ENCODE measurements around the gene NCS1.

Gene NCS1

DNA sequence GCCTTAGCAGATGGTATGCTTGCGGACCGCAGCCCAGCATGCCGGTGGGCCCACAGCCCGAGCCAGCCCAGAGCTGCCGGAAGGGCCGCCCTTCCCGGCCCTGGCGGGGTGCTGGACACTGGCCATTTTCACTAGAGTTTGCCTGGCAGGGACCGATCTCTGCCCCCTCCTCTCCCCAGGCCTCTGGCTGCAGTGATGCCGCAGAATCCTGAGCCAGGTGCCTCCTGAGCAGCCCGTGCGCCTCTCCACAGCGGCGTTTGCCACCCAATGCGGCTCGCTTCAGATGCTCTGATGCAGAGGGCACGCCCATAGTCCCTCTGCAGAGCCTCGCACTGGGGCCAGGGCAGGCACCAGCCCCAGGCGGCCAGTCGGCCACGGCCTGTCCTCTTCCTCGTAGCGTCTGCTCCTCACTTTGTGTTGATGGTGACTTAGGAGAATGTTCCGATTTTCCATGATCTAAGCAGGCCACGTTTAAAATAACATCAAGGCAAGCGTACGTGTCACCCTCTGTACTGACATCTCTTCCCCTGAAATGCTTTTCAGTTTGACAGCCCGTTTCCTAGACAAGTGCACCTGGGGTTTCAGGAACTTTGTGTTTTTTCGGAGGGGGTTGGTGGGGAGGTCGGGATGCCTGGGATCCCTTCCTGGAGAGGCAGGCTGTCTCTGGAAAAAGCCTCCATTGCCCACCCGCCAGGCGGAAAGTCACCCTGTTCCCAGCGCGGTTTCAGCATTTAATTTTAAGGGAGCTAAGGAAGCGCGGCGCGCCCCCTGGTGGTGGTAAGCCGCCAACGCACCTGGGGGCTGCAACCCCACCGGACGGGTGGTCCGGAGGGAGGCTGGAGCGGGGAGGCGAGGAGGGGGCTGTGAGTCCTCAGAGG, 63.6 kb downstream of the NCS1 start:
- Histone ChIP-seq H3K9me3 (ENCODE audit: control insufficient read depth, insufficient read depth, low read depth, low read length) (no peaks in the 10 kb centered on the region), H3K4me1 (ENCODE audit: control insufficient read depth, insufficient read depth, low read length) (no peaks in the 10 kb centered on the region), H3K36me3 (ENCODE audit: control insufficient read depth in 2 of 2, insufficient read depth in 1 of 2, low read length in 2 of 2) (peaks cover 0 to 27% of the 10 kb centered on the region in 2 experiments; a peak in 2 of 3 replicates), H3K4me3 (ENCODE audit: low read depth, low read length) (no peak overlapping the region), H3K27ac (ENCODE audit: extremely low read depth, low read depth, low read length) (no peak overlapping the region)
- CTCF ChIA-PET: interaction anchor here (0.6 to 9.9 kb wide), 30 partner anchors 8 to 997 kb away, joined by 3 to 217 read pairs (median 4); no protein-coding TSS in a partner anchor
- POLR2A ChIA-PET: no interaction called here
- 0 out of 2 replicates have a peak, but pooled peaks have one; percentile 31 for TF ChIP-seq BCL11A (tag by site-specific recombination; IDR thresholded peaks at IDR 0.05; ENCODE audit: low read depth)
- no peak for TF ChIP-seq KLF1 (tag by site-specific recombination; IDR thresholded peaks at IDR 0.05)
- no peak for TF ChIP-seq MZF1 (tag by site-specific recombination; IDR thresholded peaks at IDR 0.05; ENCODE audit: borderline replicate concordance)
- no peak for TF ChIP-seq ZNF140 (tag by site-specific recombination; IDR thresholded peaks at IDR 0.05)
- TF ChIP-seq ZNF37A (tag by site-specific recombination; IDR thresholded peaks at IDR 0.05): no peak
- no peak for TF ChIP-seq ZNF433 (tag by site-specific recombination; IDR thresholded peaks at IDR 0.05; ENCODE audit: low read depth)
- TF ChIP-seq REST (tag by site-specific recombination; IDR thresholded peaks at IDR 0.05): no peak
- no peak for TF ChIP-seq ZSCAN23 (tag by site-specific recombination; IDR thresholded peaks at IDR 0.05)
- no peak for TF ChIP-seq ZBTB17 (tag by site-specific recombination; IDR thresholded peaks at IDR 0.05)
- no peak for TF ChIP-seq YY2 (tag by site-specific recombination; IDR thresholded peaks at IDR 0.05)
- peak; percentile 84 for TF ChIP-seq PATZ1 (tag by site-specific recombination; IDR thresholded peaks at IDR 0.05)
- TF ChIP-seq PRDM1 (tag by site-specific recombination; IDR thresholded peaks at IDR 0.05): no peak
- TF ChIP-seq SCRT1 (tag by site-specific recombination; IDR thresholded peaks at IDR 0.05; ENCODE audit: borderline replicate concordance): no peak
- TF ChIP-seq ZNF239 (tag by site-specific recombination; IDR thresholded peaks at IDR 0.05): no peak
- no peak for TF ChIP-seq ZNF558 (tag by site-specific recombination; IDR thresholded peaks at IDR 0.05)
- no peak for TF ChIP-seq YY1 (tag by site-specific recombination; IDR thresholded peaks at IDR 0.05)
- no peak for TF ChIP-seq ZNF529 (tag by site-specific recombination; IDR thresholded peaks at IDR 0.05; ENCODE audit: insufficient replicate concordance)
- no peak for TF ChIP-seq ZNF449 (tag by site-specific recombination; IDR thresholded peaks at IDR 0.05)
- no peak for TF ChIP-seq ZNF785 (tag by site-specific recombination; IDR thresholded peaks at IDR 0.05)
- no peak for TF ChIP-seq ZNF621 (tag by site-specific recombination; IDR thresholded peaks at IDR 0.05)
- 0 out of 2 replicates have a peak, but pooled peaks have one; percentile 20 for TF ChIP-seq SP7 (tag by site-specific recombination; IDR thresholded peaks at IDR 0.05)
- no peak for TF ChIP-seq TSHZ1 (tag by site-specific recombination; IDR thresholded peaks at IDR 0.05; ENCODE audit: borderline replicate concordance)
- no peak for TF ChIP-seq ZBTB7A (tag by site-specific recombination; IDR thresholded peaks at IDR 0.05; ENCODE audit: low read depth)
- no peak for TF ChIP-seq ZNF610 (tag by site-specific recombination; IDR thresholded peaks at IDR 0.05; ENCODE audit: borderline replicate concordance)
- TF ChIP-seq ZNF791 (tag by site-specific recombination; IDR thresholded peaks at IDR 0.05): no peak
- no peak for TF ChIP-seq ZNF184 (tag by site-specific recombination; IDR thresholded peaks at IDR 0.05)
- TF ChIP-seq, protein P1, sequence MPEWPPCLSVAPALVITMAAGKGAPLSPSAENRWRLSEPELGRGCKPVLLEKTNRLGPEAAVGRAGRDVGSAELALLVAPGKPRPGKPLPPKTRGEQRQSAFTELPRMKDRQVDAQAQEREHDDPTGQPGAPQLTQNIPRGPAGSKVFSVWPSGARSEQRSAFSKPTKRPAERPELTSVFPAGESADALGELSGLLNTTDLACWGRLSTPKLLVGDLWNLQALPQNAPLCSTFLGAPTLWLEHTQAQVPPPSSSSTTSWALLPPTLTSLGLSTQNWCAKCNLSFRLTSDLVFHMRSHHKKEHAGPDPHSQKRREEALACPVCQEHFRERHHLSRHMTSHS (tag by site-specific recombination; IDR thresholded peaks at IDR 0.05): no peak
